Measurements from ENCODE around the gene CACNA1H.
"Not testable (repeated sequence)": the region's sequence is repeated elsewhere in the genome, so short reads cannot be mapped to it uniquely, and the experiment has no call there.

CACNA1H gene

GRCh38 chr16:1185460-1186207 is 32.7 kb downstream of the CACNA1H start:
- not testable (repeated sequence) for DNase-seq (ENCODE audit: extremely low spot score, insufficient read length, low read depth); FAIRE-seq

- no peak for FAIRE-seq
- no peak for DNase-seq (ENCODE audit: extremely low spot score, insufficient read length, low read depth)
Measured at GRCh38 chr16:1188432-1189189, 35.7 kb downstream of the CACNA1H start.

- FAIRE-seq: no peak
- DNase-seq (ENCODE audit: extremely low spot score, insufficient read length, low read depth): no peak
Measured at GRCh38 chr16:1189455-1189854, 36.5 kb downstream of the CACNA1H start.

GRCh38 chr16:1190789-1191188 is 37.9 kb downstream of the CACNA1H start:
- FAIRE-seq; DNase-seq (ENCODE audit: extremely low spot score, insufficient read length, low read depth): not testable (repeated sequence)

GRCh38 chr16:1192384-1193073 is 39.6 kb downstream of the CACNA1H start:
- DNase-seq (ENCODE audit: extremely low spot score, insufficient read length, low read depth) (no peak), FAIRE-seq (no peak)

- no peak for FAIRE-seq
- no peak for DNase-seq (ENCODE audit: extremely low spot score, insufficient read length, low read depth)
Measured at GRCh38 chr16:1193143-1193824, 40.4 kb downstream of the CACNA1H start.

GRCh38 chr16:1193825-1194581 is 41.1 kb downstream of the CACNA1H start:
- DNase-seq (ENCODE audit: extremely low spot score, insufficient read length, low read depth) (no peak), FAIRE-seq (no peak)

GRCh38 chr16:1194665-1195392 is 41.9 kb downstream of the CACNA1H start:
- FAIRE-seq: no peak
- DNase-seq (ENCODE audit: extremely low spot score, insufficient read length, low read depth): no peak

- no peak for DNase-seq (ENCODE audit: extremely low spot score, insufficient read length, low read depth)
- FAIRE-seq: no peak
Measured at GRCh38 chr16:1195393-1195666, 42.4 kb downstream of the CACNA1H start.

- DNase-seq (ENCODE audit: extremely low spot score, insufficient read length, low read depth) (no peak), FAIRE-seq (no peak)
Measured at GRCh38 chr16:1196494-1196893, 43.6 kb downstream of the CACNA1H start.

GRCh38 chr16:1197237-1197866 is 44.4 kb downstream of the CACNA1H start:
- no peak for FAIRE-seq
- no peak for DNase-seq (ENCODE audit: extremely low spot score, insufficient read length, low read depth)

GRCh38 chr16:1198194-1198593 is 45.3 kb downstream of the CACNA1H start:
- FAIRE-seq (no peak), DNase-seq (ENCODE audit: extremely low spot score, insufficient read length, low read depth) (no peak)

GRCh38 chr16:1198671-1199346 is 45.9 kb downstream of the CACNA1H start:
- FAIRE-seq; DNase-seq (ENCODE audit: extremely low spot score, insufficient read length, low read depth): not testable (repeated sequence)

- DNase-seq (ENCODE audit: extremely low spot score, insufficient read length, low read depth) (no peak), FAIRE-seq (no peak)
Measured at GRCh38 chr16:1199347-1200013, 46.6 kb downstream of the CACNA1H start.

GRCh38 chr16:1200014-1200627 is 47.2 kb downstream of the CACNA1H start:
- DNase-seq (ENCODE audit: extremely low spot score, insufficient read length, low read depth) (no peak), FAIRE-seq (no peak)

- FAIRE-seq: no peak
- no peak for DNase-seq (ENCODE audit: extremely low spot score, insufficient read length, low read depth)
Measured at GRCh38 chr16:1201444-1201843, 48.5 kb downstream of the CACNA1H start.

- DNase-seq (ENCODE audit: extremely low spot score, insufficient read length, low read depth) (no peak), FAIRE-seq (no peak)
Measured at GRCh38 chr16:1202274-1202673, 49.4 kb downstream of the CACNA1H start.

Measured in GM18507 (cell line).